Measurements from ENCODE around the gene IQSEC3.
"Not testable (repeated sequence)": the region's sequence is repeated elsewhere in the genome, so short reads cannot be mapped to it uniquely, and the experiment has no call there.

Gene IQSEC3

GRCh38 chr12:115518-115917 lies 49.0 kb downstream of the IQSEC3 start:
- no peak for DNase-seq

DNA sequence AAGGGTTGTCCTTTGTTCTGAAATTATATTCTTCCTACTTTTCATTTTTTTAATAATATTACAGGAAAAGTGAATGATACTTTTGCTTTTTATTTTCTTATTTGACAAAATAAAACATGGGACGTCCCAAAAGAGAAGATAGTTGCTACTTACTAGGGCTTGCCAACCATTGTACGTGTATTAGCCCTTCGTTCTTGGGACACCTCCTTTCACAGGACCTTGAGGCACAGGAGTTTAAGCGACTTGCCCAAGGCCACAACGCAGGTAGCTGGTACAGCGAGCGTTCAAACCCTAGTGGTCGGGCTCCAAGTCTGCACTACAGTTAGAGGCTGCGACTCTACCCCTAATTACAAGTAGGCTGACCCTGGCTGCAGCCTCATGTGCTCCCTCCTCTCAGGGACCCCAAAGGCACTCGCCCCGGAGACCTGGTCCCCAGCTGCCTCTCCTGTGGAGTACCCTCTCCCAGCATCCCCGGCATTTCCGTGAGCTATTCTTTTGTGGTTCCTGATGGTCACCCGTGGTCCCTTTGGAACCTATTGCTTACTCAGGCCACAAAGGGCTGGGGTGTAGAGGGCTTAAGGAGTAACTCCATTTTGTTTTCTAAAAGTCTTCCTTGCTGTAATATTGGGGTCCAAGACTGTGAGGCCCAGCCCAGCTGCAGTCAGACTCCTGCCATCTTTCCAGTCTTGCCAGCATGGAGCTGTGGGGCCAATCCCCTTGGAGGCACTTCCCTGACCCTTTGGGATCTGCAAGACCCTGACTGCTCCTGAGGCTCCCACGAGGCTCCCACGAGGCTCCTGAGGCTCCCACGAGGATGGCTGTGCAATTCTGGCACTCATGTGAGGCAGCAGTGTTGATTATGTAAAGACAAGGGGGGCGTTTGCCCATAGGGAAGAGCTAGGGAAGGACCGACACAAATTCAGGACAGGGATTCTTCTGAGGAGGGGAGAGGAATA lies 49.7 kb downstream of the IQSEC3 start:
- no peak for DNase-seq

DNA sequence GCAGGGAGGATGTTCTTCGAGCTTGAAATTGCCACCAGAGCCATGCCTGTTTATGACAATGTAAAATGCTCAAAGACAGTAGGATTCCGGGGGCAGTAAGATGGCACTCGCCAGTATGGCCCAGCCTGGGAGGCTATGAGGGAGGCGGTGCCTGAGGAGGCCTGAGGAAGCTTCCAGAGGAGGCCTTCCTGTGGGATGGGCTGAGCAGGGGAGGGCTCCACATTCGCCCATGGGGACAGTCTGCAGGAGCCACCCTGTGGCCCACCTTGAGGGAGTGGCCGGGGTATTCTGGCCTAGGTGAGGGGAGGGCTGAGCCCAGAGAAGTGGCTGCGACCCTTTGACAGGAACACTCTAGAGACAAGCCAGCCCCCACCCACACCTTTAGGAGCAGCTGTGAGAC lies 50.7 kb downstream of the IQSEC3 start:
- DNase-seq: no peak

DNA sequence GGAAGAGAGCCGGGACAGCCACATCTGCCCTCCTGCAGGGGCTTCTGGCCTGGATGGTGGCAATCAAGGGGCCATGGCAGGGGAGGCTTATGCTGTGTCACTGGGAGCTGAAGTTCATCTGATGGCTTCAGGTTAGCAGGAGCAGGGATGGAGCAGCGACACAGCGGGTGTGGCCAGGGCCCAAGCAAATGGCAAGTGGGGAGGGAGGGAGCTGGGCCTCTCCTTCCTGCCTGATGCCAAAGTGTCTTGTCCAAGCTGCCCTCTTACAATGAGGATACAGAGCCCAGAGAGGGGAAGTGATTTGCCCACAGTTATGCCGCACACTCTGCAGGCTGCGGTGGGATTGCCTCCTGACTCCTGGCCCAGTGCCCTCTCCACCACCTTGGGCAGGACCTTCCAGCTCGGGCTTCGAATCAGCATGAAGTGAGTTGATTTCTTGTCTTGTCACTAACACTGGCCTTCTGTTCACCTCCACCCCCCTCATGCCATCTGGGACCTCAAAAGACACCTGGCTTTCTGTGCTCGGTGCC lies 51.3 kb downstream of the IQSEC3 start:
- no peak for DNase-seq

GRCh38 chr12:118591-118990 lies 52.0 kb downstream of the IQSEC3 start:
- DNase-seq: no peak

DNA sequence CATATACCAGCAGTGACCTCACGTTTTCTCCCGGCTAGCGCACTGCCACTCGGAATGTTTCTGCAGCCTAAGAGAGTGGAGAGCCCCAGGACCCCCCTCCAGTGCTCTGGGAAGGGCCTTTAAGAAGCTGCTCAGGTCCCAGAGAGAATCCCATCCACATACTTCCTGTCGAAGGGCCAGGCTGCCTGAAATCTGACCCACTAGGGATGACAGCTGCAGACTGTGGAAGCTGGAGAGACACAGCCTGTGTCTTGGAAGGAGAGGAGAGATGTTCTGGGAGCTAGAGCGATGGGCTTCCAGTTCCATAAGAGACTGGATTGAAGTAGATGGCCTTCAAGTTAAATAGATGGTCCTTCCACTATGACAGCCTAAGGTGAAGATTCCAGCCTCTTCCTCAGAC lies 54.4 kb downstream of the IQSEC3 start:
- no peak for DNase-seq

- no peak for DNase-seq
These were observed 55.1 kb downstream of the IQSEC3 start for GRCh38 chr12:121647-122046.

DNA sequence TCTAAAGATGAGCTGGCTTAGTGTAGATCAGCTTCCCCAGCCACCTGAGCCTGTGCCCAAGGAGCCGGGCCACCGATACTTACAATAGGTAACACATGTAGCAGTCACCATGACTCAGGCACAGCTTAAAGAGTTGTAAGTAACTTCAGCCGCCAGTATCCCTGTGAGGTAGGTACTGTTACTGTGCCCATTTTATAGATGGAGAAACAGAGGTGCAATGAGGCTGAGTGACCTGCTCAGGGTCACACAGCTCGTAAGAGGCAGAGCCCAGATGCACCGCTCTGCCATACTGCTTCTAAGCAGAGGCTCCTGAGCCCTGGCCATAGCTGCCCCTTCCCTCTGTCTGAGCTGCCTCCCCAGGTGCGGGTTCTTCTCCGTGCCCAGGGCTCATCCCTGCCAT lies 58.5 kb downstream of the IQSEC3 start:
- DNase-seq: no peak

DNA sequence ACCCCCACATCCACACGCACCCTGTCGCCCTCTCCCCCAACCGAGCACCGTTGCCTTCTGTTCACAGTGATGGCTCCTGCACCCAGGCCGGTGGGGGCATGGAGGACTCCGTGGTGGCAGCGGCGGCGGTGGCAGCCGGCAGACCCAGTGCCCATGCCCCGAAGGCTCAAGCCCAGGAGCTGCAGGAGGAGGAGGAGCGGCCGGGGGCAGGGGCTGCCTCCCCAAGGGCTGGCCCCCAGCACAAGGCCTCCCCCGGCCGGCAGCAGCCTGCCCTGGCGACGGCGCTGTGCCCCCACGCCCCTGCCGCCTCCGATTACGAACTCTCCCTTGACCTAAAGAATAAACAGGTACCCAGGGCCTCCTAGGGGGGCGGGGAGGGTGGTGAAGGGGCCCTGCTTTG lies 59.0 kb downstream of the IQSEC3 start:
- DNase-seq: no peak

GRCh38 chr12:128079-128478 lies 61.5 kb downstream of the IQSEC3 start:
- DNase-seq: no peak

DNA sequence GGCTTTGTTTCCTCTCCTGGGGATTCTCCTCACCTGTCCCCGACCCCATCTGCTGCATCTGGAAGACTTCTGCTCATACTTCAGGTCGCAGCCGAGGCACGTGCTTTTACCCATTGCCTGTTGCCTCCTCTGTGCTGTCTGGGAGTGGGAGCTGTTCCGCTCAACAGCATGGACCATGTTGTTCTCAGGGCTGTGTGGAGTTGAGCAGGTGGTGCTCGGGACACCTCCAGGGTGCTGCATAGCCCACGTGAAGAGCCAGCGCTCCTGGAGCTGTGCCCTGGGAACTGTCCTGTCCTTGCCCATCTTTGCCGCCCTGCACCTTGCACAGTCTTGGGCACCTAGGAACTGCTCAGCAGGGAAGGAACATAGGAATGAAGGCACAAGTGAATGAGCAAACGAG lies 62.4 kb downstream of the IQSEC3 start:
- no peak for DNase-seq

GRCh38 chr12:130519-130918 lies 64.0 kb downstream of the IQSEC3 start:
- no peak for DNase-seq

- no peak for DNase-seq
These were observed 64.4 kb downstream of the IQSEC3 start for GRCh38 chr12:131008-131407.

DNA sequence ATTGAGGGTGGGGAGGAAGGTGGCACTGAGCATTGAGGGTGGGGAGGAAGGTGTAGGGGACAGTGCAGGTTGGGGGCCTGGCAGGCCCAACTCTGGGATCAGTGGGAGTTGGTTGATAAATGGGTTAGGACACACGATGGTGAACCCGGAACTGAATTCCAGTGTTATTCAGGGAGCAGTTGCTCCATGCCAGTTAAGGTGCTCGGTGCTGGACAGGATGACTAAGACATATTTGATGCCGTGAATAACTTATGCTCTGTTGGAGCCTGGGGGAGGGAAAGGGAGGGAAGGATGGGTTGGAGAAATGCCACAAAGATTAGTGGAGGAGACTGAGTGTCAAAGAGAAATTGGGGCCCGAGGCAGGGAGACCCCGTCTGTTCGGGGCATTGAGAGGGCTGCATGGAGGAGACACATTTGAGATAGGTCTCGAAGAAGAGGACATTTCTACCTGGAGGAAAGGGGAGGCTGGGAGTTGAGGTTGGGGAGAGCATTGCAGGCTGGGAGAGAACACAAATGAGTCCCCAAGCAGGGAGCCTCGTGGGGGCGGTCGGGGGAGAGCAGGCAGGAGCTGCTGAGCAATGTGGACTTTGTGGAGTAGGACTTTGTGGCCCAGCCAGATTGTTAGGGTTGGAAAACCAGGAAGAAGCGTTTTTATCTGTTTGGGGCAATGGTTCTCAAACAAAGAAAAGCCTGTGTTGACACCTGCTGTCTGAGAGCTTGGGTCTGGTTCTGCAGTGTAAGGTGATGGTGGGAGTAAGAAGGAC lies 65.3 kb downstream of the IQSEC3 start:
- no peak for DNase-seq

- not testable (repeated sequence) for DNase-seq
These were observed 67.2 kb downstream of the IQSEC3 start for GRCh38 chr12:133616-134232.

- DNase-seq: no peak
These were observed 68.6 kb downstream of the IQSEC3 start for GRCh38 chr12:135138-135537.

GRCh38 chr12:138171-138897 lies 71.8 kb downstream of the IQSEC3 start:
- DNase-seq: no peak

DNA sequence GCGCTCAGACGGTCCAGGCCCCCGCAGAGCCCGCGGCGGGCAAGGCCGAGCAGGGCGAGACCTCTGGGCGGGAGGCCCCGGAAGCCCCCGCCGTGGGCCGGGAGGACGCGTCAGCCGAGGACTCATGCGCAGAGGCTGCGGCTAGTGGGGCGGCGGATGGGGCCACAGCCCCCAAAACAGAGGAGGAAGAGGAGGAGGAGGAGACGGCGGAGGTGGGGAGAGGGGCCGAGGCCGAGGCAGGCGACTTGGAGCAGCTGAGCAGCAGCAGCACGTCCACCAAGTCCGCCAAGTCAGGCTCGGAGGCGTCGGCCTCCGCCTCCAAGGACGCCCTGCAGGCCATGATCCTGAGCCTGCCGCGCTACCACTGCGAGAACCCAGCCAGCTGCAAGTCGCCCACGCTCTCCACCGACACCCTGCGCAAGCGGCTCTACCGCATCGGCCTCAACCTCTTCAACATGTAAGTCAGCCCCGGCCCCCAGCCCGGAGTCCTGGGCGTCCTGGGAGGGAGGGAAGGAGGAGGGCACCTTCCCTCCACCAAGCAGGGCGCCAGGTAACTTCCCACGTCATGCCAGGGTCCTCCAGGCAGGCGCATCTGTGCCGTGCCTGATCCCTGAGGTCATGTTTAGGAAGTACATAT lies 72.4 kb downstream of the IQSEC3 start:
- no peak for DNase-seq

- DNase-seq: no peak
These were observed 73.0 kb downstream of the IQSEC3 start for GRCh38 chr12:139585-139984.

GRCh38 chr12:140162-140561 lies 73.6 kb downstream of the IQSEC3 start:
- DNase-seq: no peak

DNA sequence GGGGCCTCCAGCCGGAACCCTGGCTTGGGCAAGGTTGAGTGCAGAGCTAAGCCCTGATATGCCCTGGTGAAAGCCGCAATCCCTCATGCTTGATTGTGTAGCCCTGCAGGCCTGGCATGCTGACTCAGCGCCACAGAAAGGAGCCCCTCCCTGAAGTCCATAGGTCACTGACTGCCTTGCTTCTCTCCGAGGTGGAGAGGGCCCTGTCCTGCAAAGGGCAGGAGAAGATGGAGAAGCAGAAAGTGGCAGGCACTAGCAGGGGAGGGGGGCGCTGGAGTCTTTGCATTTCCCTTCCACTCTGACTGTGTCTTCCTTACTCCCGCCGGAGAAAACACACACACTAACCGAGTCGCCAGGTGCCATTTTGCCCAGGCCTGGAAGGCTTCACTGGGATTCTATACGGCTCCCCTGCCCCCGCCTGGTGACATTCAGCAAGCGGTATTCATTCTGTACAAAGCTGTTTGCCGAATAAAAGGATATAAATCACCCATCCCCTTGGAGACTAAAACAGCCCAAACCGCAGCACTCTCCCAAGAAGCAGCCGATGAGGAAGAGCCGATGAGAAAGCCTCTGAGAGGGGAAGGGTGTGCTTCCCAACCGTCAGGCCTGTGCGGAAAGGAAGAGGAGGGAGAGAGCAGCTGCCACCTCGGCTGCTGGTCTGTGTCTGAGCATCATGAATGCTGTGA lies 77.5 kb downstream of the IQSEC3 start:
- no peak for DNase-seq
